ENCODE measurements around the gene STAT2. TPM values are rescaled to one million over a fixed set of nuclear protein-coding genes. Genes with fewer than 3 reads are reported as not detected.

Gene STAT2
- total and polyA plus RNA-seq, 9 of the 15 experiments (the other 6 are each of a cell fraction or from before 2014, with no cell fraction given), result 15.5 to 46.9 (median 40.1) TPM

- no peak for TF ChIP-seq MTF1 (CRISPR knock-in tag; IDR thresholded peaks at IDR 0.05; ENCODE audit: borderline replicate concordance)
- TF ChIP-seq AFF1 (IDR thresholded peaks at IDR 0.05; ENCODE audit: low read depth in 1 of 2, partially characterized antibody in 2 of 2), result no peak
- no peak for TF ChIP-seq ZMIZ1 (IDR thresholded peaks at IDR 0.05; ENCODE audit: low read depth in 2 of 2, low read length in 2 of 2)
- peak; percentile 91 for TF ChIP-seq ZBTB7A (IDR thresholded peaks at IDR 0.05; ENCODE audit: borderline replicate concordance, control insufficient read depth, low read depth, low read length)
- TF ChIP-seq CEBPZ (IDR thresholded peaks at IDR 0.05; ENCODE audit: borderline replicate concordance, low read depth, low read length), result no peak
- TF ChIP-seq ZBTB33 (CRISPR knock-in tag; IDR thresholded peaks at IDR 0.05), result peak; percentile 62
- no peak for TF ChIP-seq DACH1 (IDR thresholded peaks at IDR 0.05; ENCODE audit: partially characterized antibody)
- TF ChIP-seq MYC (IDR thresholded peaks at IDR 0.05; ENCODE audit: low read depth, low read length), result peak; percentile 93
- peak; percentile 94 for TF ChIP-seq MYC (CRISPR knock-in tag; IDR thresholded peaks at IDR 0.05; ENCODE audit: borderline replicate concordance, low read depth)
- peak; percentile 53 for TF ChIP-seq KDM5B (IDR thresholded peaks at IDR 0.05; ENCODE audit: insufficient replicate concordance, low read depth, low read length)
- TF ChIP-seq MEF2A (IDR thresholded peaks at IDR 0.05; ENCODE audit: control insufficient read depth, low read depth, low read length), result no peak
Observed at GRCh38 chr12:56299853-56300643, 59.9 kb downstream of the STAT2 start, which contains the start of gene CS (continued).

Measured in K562 (cell line).